Nephron progenitor cell (in vitro differentiated cells): ENCODE data around the gene CMBL.

Experiments
- DNase-seq: peaks from one replicate; pipeline ENCODE4 v3.0.0; 2021
- H3K27ac Mint-ChIP-seq: 2 replicates; pipeline ENCODE4 v1.8.0; 2021; ENCODE audit warnings: mild to moderate bottlenecking, moderate library complexity, mixed read lengths
- H3K27me3 Mint-ChIP-seq: 2 replicates; pipeline ENCODE4 v1.8.0; 2021; ENCODE audit warnings: mild to moderate bottlenecking, low read depth, mixed read lengths; ENCODE audit not compliant: poor library complexity
- H3K36me3 Mint-ChIP-seq: 2 replicates; pipeline ENCODE4 v1.8.0; 2021; ENCODE audit warnings: low read depth, mixed read lengths
- H3K4me1 Mint-ChIP-seq: 2 replicates; pipeline ENCODE4 v1.8.0; 2021; ENCODE audit warnings: mixed read lengths
- H3K4me3 Mint-ChIP-seq: 2 replicates; pipeline ENCODE4 v1.8.0; 2021; ENCODE audit warnings: mild to moderate bottlenecking, moderate library complexity, mixed read lengths
- H3K9me3 Mint-ChIP-seq: 2 replicates; pipeline ENCODE4 v1.8.0; 2021; ENCODE audit warnings: mild to moderate bottlenecking, moderate library complexity, mixed read lengths
- CTCF ChIP-seq: fragments of 200-600 bp; sonication (generic); IDR thresholded peaks from 2 replicates; pipeline ENCODE4 v1.5.0; 2021; ENCODE audit warnings: antibody characterized with exemption

The CMBL gene

GRCh38 chr5:10335711-10336470 is 28.2 kb upstream of the CMBL start:
- Mint-ChIP-seq H3K9me3 (peaks cover 3% of the 10 kb centered on the region), H3K36me3 (no peaks in the 10 kb centered on the region), H3K27ac (no peak overlapping the region), H3K27me3 (peaks cover 67% of the 10 kb centered on the region), H3K4me3 (no peak overlapping the region), H3K4me1 (peaks cover 44% of the 10 kb centered on the region)
- no peak for TF ChIP-seq CTCF
- no peak for DNase-seq

GRCh38 chr5:10334831-10335230 is 27.1 kb upstream of the CMBL start:
- peaks cover 3% of the 10 kb centered on the region for H3K9me3 Mint-ChIP-seq
- H3K4me1 Mint-ChIP-seq, result peaks cover 40% of the 10 kb centered on the region
- H3K27me3 Mint-ChIP-seq, result peaks cover 78% of the 10 kb centered on the region
- no peak for DNase-seq
- no peak overlapping the region for H3K4me3 Mint-ChIP-seq
- no peak for TF ChIP-seq CTCF
- H3K27ac Mint-ChIP-seq, result no peak overlapping the region
- H3K36me3 Mint-ChIP-seq, result no peaks in the 10 kb centered on the region

- Mint-ChIP-seq H3K27ac (no peak overlapping the region), H3K4me1 (peaks cover 28% of the 10 kb centered on the region), H3K27me3 (peaks cover 87% of the 10 kb centered on the region), H3K4me3 (peak overlapping the region; percentile 87), H3K9me3 (peaks cover 3% of the 10 kb centered on the region), H3K36me3 (no peaks in the 10 kb centered on the region)
- DNase-seq, result peak; percentile 61
- TF ChIP-seq CTCF, result no peak
Measured at GRCh38 chr5:10333154-10334006, 25.7 kb upstream of the CMBL start.

GRCh38 chr5:10332301-10332700 is 24.6 kb upstream of the CMBL start:
- H3K4me1 Mint-ChIP-seq, result peaks cover 24% of the 10 kb centered on the region
- H3K27me3 Mint-ChIP-seq, result peaks cover 82% of the 10 kb centered on the region
- peaks cover 3% of the 10 kb centered on the region for H3K9me3 Mint-ChIP-seq
- TF ChIP-seq CTCF, result no peak
- no peak for DNase-seq
- H3K27ac Mint-ChIP-seq, result no peak overlapping the region
- H3K36me3 Mint-ChIP-seq, result no peaks in the 10 kb centered on the region
- H3K4me3 Mint-ChIP-seq, result peak overlapping the region; percentile 74

- Mint-ChIP-seq H3K4me3 (no peak overlapping the region), H3K4me1 (peaks cover 24% of the 10 kb centered on the region), H3K9me3 (peaks cover 3% of the 10 kb centered on the region), H3K27ac (peak overlapping the region; percentile 23), H3K36me3 (no peaks in the 10 kb centered on the region), H3K27me3 (peaks cover 80% of the 10 kb centered on the region)
- no peak for DNase-seq
- TF ChIP-seq CTCF, result no peak
Measured at GRCh38 chr5:10331341-10331796, 23.7 kb upstream of the CMBL start.
